Measurements from ENCODE around the gene PAX3. TPM values are rescaled to one million over a fixed set of nuclear protein-coding genes. Genes with fewer than 3 reads are reported as not detected.

The PAX3 gene
- total RNA-seq, 6 donors from 2014 or later: 1.0 TPM; not detected in 5

DNA sequence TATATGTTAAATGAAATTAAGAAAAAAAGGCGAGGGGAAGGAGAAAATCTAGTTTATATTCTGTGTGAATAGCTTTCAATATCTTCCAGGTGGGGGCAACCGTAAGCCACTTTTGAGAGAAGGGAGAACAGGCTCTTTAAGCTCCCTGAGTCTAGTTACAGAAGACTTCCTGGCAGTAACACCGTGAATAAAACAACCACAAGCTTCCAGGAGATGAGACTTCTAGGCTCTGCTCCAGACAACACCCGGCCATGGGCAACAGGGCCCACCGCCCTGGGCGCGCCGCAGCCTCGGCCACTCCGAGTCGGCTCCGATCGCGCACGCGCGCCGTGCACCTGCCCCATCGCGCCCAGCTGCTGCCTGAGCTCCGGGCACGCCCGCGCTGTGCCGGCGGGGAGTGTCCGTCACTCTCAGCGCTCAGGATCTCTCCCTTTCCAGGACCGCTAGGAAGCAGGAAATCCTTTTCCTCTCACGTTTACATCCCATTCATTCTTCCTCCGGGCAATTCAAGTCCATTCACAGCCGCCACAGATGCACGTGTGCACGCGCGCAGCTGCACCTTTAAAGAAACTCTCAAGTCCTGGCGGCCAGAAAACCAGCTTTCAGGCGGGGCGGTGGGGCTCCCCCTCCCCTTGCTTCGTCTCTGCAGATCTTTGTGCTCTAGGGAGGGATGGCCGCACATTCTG lies 19.4 kb upstream of the PAX3 start:
- Histone ChIP-seq H3K36me3 (no peaks in the 10 kb centered on the region), H3K4me3 (peak overlapping the region; percentile 16 to 49 (median 45)), H3K4me1 (peaks cover 10 to 29% (median 19%) of the 10 kb centered on the region in 4 donors), H3K9me3 (no peaks in the 10 kb centered on the region), H3K27me3 (peaks cover 0 to 31% (median 16%) of the 10 kb centered on the region in 4 donors), H3K27ac (no peak overlapping the region)
- DNase-seq: peak; percentile 64 to 94
- ATAC-seq (ENCODE audit: low FRiP score in 2 of 2): peak; percentile 70 to 73
- WGBS, 2 donors: 0 to 2% methylated on average over 21 to 41 of the region's 41 CpGs
- TF ChIP-seq, protein P1, sequence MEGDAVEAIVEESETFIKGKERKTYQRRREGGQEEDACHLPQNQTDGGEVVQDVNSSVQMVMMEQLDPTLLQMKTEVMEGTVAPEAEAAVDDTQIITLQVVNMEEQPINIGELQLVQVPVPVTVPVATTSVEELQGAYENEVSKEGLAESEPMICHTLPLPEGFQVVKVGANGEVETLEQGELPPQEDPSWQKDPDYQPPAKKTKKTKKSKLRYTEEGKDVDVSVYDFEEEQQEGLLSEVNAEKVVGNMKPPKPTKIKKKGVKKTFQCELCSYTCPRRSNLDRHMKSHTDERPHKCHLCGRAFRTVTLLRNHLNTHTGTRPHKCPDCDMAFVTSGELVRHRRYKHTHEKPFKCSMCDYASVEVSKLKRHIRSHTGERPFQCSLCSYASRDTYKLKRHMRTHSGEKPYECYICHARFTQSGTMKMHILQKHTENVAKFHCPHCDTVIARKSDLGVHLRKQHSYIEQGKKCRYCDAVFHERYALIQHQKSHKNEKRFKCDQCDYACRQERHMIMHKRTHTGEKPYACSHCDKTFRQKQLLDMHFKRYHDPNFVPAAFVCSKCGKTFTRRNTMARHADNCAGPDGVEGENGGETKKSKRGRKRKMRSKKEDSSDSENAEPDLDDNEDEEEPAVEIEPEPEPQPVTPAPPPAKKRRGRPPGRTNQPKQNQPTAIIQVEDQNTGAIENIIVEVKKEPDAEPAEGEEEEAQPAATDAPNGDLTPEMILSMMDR (IDR thresholded peaks at IDR 0.05): peak in 5 of 6 experiments; percentile 7 to 53 (median 27)
- no peak for TF ChIP-seq POLR2A (IDR thresholded peaks at IDR 0.05)

DNA sequence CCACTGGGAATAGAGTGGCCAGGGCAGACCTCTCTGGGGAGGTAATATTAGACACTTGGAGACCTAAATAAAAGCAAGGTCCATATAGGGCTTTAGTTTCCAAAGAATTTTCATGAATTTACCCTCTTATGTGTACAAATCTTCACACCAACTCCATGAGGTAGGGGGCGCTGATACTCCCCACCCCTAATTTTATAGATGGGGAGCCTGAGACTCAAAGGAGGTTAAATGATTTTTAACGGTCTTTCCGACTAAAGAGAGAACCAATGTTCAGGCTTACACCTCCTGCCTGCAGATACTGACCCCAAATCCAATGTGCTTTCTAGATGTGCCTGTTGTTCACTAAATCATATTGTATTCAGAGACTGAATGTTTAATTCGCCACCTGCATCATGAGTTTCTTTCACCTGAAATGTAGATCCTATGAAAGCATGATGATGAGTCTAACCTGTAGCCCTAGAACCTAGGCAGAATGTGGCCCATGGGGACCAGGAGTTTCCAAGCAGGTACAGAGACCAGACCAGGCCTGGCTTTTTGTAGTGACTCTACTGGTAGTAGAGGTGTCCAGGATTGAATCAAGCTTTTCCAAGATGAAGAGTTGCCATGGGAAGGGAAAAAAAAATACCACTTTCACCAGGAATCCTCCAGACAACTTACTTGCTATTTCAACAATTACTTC lies 16.8 kb upstream of the PAX3 start:
- ATAC-seq (ENCODE audit: low FRiP score in 2 of 2) (no peak), DNase-seq (no peak)
- peaks cover 9 to 26% (median 20%) of the 10 kb centered on the region in 4 donors for H3K4me1 ChIP-seq
- no peaks in the 10 kb centered on the region for H3K9me3 ChIP-seq
- WGBS, 2 donors: 35 to 36% methylated on average over 4 of the region's 4 CpGs
- TF ChIP-seq POLR2AphosphoS5 (IDR thresholded peaks at IDR 0.05) (no peak), POLR2A (IDR thresholded peaks at IDR 0.05) (no peak), EP300 (IDR thresholded peaks at IDR 0.05) (no peak)
- TF ChIP-seq, protein P1 (IDR thresholded peaks at IDR 0.05): no peak
- H3K27ac ChIP-seq: no peak overlapping the region
- H3K4me3 ChIP-seq: no peak overlapping the region
- peaks cover 0 to 55% (median 27%) of the 10 kb centered on the region in 4 donors for H3K27me3 ChIP-seq
- no peaks in the 10 kb centered on the region for H3K36me3 ChIP-seq

DNA sequence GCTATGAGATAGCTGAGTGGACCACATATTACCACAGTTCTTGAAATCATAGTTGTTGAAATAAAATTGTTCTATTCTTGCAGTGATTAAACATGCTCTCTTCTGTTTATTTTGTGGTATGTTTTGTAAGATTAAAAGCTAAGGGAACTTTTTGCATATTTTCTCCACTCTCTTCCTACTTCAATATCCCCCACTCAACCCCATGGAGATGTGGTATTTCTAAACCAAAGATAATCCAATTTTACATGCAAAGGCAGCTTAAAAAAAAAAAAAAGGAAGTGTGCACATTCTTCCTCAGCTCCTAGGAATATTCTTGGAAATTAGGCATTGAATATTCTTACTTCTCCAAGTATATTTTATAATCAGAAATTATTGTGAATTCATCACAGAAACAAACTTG lies 15.0 kb upstream of the PAX3 start:
- no peak overlapping the region for H3K27ac ChIP-seq
- H3K27me3 ChIP-seq: peaks cover 0 to 60% (median 28%) of the 10 kb centered on the region in 4 donors
- TF ChIP-seq, protein P1 (IDR thresholded peaks at IDR 0.05): no peak
- no peak for TF ChIP-seq POLR2AphosphoS5 (IDR thresholded peaks at IDR 0.05)
- TF ChIP-seq POLR2A (IDR thresholded peaks at IDR 0.05): no peak
- no peak for TF ChIP-seq EP300 (IDR thresholded peaks at IDR 0.05)
- ATAC-seq (ENCODE audit: low FRiP score in 2 of 2) (no peak), DNase-seq (no peak)
- H3K4me1 ChIP-seq: peaks cover 0 to 10% (median 9%) of the 10 kb centered on the region in 4 donors
- no peaks in the 10 kb centered on the region for H3K36me3 ChIP-seq
- no peak overlapping the region for H3K4me3 ChIP-seq
- H3K9me3 ChIP-seq: no peaks in the 10 kb centered on the region

DNA sequence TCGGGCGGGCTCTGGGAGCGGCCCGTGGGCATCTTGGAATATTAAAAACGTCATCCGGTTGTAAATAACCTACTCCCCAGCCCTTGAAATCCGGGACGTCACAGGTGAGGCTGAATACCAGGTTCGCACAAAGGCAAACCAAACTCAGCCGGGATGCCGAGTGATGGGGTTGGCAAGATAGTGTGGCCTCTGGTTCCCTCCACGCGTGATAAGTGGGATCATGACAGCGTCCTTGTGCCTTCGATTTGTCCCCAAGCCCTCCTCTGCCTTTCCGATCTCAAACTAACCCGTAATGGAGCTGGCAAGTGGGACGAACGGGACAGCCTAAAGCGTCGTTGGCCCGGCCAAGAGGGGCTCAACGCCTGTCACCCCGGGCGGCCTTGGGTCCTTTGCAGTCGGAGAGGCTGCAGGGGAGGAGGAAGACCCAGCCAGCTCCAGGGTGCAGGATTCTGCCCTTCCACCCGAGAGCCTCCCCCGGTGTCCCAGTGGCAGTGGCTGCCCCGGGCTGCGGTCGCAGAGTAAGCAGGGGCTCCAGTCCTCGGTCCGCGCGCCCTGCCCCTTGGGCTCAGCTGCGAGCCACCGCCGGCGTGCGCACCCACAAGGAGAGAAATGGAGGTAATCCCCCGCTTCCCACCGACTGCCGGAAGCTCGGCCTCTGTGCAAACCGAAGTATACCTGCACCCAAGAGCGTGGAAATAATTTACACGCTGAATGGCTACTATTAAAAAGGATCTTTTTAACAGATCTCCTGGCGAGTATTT lies 13.4 kb upstream of the PAX3 start:
- ATAC-seq (ENCODE audit: low FRiP score in 2 of 2): peak; percentile 13 to 16
- peak in 1 of 2 donors; percentile 82 for DNase-seq

More for the DNA sequence above, 13.4 kb upstream of the PAX3 start:
- no peaks in the 10 kb centered on the region for H3K9me3 ChIP-seq
- TF ChIP-seq, protein P1 (IDR thresholded peaks at IDR 0.05): no peak
- TF ChIP-seq POLR2A (IDR thresholded peaks at IDR 0.05): no peak
- no peak for TF ChIP-seq EP300 (IDR thresholded peaks at IDR 0.05)
- no peak for TF ChIP-seq POLR2AphosphoS5 (IDR thresholded peaks at IDR 0.05)
- H3K27me3 ChIP-seq: peaks cover 0 to 74% (median 33%) of the 10 kb centered on the region in 4 donors
- 10 to 12% methylated on average over 30 to 38 of the region's 48 CpGs for WGBS, 2 donors
- no peak overlapping the region for H3K27ac ChIP-seq
- H3K4me1 ChIP-seq: peaks cover 0 to 5% (median 3%) of the 10 kb centered on the region in 4 donors
- H3K4me3 ChIP-seq: no peak overlapping the region
- H3K36me3 ChIP-seq: no peaks in the 10 kb centered on the region

Data from upper lobe of left lung (tissue), 6 donors.